Midbrain (tissue), 1 donor: ENCODE measurements around the gene PRSS56.
"Not testable (repeated sequence)": the region's sequence is repeated elsewhere in the genome, so short reads cannot be mapped to it uniquely, and the experiment has no call there.

Experiments used
- DNase-seq: peaks from one replicate; lab custom pipeline; 2025; lab: John Stamatoyannopoulos, UW

The PRSS56 gene

DNA sequence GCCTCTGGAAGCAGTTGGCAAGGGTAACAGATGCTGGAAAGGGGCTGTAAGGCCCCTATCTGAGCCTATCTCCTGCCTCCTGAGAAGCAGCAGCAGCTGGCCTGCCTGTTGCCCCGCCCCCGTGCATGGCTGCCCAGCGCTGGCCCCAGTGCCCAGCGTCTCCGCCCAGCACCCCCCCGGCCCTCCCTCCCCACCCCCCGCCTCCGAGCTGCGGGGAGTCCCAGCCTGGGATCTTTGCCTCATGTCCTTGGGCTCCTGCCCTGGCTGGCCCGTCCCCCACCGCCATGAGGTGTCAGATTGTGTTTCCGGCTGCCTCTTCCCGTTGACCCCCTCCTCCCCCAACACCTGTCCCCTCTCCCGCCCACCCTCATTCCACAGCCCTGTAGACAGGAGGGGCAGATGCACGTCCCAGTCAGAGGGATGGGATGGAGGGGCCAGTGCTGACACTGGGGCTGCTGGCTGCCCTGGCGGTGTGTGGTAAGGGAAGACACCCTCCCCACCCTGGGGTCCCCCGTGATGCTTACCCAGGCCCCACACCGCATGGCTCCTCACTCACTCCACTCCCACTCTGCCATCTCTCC is 5.7 kb downstream of the PRSS56 start, which contains the start of gene CHRND:
CHRND (plus strand) TSS at position 370 of the 581 bp plus-strand sequence; CDS start at position 426, 56 bp downstream.
- peak; percentile 67 for DNase-seq

DNA sequence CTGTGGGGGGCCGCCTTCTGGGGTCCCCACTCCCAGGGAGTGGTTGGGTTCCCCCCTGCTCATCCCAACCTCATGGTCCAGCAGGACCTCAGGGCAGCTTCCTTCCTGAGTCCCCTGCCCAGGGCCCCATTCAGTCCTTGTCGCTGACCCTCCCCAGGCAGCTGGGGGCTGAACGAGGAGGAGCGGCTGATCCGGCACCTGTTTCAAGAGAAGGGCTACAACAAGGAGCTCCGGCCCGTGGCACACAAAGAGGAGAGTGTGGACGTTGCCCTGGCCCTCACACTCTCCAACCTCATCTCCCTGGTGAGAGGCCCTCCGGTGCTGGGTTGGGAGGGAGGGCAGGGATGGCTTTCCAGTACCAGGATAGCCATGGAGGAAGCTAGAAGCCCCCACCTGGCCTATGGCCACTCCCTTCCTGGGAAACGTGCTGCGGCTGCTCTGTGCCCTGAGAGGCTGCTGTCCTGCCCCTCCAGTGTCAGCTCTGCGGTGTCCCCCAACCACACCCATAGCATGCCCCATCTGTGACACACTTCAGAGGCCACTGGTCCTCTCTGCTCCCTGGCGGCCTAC is 6.3 kb downstream of the PRSS56 start:
- DNase-seq = no peak

DNA sequence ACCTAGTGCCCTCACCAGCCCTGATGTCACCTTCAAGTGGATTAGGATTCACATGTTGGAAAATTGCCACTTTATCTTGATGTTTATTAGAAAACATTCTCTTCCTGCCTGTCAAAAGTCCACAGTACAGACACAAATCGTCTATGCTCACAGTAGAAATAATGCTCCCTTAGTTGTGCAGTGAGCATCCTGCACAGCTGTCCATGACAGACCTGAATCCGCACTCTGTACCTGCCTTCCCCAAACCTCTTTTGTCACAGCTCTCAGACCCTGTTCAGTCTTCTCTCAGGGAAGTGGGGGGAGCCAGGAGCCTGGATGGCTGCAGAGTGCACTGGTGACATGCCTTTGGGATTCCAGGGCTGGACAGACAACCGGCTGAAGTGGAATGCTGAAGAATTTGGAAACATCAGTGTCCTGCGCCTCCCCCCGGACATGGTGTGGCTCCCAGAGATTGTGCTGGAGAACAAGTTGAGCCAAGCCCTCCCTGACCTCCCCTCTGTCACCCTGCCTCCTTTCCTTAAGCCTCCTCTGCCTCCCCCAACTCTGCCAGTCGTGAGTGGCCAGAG is 7.8 kb downstream of the PRSS56 start:
- DNase-seq = no peak

DNA sequence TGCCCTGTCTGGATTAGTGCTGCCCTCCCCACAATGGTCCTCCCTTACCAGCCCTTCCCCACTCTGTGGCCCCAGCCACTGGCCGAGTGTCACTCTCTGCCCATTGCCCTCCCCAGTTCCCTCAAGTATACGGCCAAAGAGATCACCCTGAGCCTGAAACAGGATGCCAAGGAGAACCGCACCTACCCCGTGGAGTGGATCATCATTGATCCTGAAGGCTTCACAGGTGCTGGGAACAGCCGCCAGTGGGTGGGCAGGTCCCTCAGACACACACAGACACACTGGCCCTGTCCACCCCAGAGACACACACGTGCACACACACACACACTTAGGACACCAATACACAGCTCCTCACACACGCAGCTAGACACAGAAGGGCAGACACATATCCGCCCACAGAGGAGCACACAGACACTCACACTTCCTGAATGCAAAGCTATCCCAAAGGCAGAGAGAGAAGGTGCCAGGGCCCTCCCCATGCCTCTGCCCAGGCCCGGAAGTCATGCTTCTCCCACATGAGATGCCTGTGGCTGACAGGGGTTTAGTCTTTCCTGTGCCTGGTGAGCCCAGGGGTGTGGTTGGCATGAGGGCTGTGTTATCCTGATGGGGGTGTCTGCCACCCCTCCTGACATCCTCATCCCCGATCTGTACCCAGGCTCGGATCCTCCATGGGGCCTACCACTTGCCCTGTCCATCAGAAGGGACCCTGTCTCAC is 8.7 kb downstream of the PRSS56 start:
- no peak for DNase-seq

DNA sequence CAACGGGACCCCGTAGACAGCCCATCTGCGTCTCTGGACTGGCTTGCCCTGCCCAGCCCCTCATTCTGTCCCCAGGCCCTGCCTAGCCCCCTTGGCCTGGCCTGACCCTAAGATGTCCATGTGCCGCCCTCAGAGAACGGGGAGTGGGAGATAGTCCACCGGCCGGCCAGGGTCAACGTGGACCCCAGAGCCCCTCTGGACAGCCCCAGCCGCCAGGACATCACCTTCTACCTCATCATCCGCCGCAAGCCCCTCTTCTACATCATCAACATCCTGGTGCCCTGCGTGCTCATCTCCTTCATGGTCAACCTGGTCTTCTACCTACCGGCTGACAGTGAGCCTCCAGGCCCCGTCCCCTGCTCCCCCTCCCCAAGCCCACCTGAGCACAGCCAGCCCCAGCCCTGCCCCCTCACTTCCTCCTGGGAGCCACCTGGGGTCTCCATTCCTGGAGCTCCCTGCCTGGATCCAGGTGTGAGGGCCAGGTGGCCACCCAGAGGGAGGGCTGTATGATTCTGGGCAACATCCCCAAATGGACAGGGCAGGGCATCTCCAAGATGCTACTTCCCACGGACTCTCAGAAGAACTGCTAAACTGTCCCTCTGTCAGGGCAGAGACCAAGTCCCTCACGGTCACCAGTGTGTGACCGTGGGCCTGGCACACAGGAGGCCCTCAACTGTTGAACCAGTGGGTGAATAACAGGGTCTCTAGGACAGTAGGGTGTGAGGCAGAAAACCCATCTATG is 9.8 kb downstream of the PRSS56 start:
- no peak for DNase-seq

DNA sequence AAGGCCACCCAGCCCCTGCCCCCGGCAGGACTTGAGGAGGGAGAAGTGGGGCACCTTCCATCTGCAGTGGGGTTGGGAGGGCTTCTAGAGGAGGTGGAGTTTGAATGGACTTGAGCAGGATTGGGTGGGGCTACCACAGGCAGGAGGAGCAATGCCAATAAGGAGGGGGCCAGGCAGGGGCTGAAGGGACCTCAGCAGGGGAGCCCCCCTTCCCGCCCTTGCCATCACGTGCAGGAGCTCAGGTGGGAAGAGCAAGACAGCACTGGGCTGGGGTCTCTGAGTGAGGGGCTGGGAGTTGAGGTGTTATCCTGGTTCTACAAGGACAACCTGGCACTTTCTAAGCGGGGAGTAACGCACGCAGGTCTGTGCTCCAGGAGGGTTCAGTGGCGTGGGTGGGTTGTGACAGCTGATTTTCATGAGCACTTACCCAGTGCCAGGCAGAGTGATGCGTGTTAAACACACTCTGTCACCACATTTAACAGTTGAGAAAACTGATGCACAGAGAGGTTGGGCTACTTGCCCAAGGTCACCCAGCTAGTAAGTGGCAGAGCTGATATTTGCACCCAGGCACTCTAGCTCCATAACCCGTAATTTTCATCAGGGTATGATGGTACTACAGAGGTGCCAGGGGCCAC is 10.6 kb downstream of the PRSS56 start:
- DNase-seq = no peak

DNA sequence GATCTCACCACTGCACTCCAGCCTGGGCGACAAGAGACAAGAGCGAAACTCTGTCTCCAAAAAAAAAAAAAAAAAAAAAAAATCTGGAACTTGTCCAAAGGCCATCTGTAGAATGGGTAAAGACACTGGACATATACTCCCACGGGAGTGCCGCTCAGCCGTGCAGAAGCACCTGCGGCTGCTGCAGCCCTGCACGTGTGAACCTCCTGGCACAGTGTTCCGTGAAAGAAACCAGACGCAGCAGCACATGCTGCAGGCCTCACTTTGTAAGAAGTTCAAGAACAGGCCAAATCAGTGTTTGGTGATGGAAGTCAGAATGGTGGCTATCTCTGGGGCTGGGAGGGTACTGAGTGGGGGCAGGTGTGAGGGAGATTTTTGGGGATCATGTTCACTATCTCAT is 12.2 kb downstream of the PRSS56 start:
- no peak for DNase-seq

DNA sequence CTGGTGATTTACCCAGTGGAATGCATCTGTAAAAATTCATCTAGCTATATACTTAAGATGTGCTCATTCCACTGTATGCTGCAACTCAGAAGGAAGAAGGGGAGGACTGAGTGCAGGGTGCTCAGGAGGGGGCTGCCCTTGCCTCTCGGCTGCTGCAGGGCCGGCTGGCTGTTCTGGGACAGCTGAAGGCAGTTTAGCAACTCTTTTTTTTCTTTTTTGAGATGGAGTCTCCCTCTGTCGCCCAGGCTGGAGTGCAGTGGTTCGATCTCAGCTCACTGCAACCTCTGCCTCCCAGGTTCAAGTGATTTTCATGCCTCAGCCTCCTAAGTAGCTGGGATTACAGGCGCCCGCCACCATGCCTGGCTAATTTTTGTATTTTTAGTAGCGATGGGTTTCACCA is 12.6 kb downstream of the PRSS56 start:
- not testable (repeated sequence) for DNase-seq

DNA sequence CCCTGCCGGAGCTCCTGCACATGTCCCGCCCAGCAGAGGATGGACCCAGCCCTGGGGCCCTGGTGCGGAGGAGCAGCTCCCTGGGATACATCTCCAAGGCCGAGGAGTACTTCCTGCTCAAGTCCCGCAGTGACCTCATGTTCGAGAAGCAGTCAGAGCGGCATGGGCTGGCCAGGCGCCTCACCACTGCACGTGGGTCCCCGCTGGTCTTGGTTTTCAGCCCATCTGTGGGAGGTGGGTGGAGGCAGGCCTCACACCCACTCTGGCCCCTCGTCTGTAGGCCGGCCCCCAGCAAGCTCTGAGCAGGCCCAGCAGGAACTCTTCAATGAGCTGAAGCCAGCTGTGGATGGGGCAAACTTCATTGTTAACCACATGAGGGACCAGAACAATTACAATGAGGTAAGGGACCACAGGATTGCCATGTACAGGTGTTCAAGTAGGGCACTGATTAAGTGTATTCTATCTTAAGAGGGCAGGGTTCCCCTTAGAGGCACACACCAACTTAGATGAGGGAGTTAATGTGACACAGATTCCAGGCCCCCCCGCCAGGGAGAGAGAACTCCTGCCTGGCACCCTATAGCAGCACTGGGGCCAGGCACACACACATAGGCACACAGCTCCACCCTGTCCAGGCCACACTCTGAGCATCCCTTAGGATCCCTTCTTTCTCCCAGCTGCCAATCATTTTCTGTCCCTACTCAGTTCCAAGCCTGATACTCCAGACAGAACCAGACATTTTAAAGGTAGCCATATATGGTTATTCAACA is 13.9 kb downstream of the PRSS56 start:
- no peak for DNase-seq

DNA sequence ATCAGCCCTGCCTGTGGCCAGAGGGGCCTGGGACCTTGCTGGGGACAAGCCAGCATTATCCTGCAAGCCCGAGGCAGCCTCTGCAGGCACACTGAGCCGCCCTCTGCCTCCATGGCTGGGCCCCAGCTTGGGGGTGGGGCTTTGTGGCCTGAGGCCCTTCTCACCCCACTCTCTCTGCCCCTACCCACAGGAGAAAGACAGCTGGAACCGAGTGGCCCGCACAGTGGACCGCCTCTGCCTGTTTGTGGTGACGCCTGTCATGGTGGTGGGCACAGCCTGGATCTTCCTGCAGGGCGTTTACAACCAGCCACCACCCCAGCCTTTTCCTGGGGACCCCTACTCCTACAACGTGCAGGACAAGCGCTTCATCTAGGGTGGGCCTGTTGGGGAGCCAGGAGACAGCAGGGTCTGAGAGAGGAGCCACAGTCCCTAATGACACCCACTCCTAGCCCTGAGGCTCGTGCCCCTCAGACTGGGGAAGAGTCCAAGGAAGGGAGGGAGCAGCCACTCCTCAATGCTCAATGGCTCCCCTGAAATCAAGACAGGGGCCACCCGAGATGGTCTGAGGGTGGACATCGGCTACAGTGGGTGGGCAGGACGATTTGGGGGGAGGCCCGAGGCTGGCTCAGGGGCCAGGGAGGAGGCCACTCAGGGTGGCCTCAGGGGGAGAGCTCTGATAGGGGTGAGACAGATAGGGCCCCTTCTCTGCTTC is 14.9 kb downstream of the PRSS56 start:
- DNase-seq = no peak

DNA sequence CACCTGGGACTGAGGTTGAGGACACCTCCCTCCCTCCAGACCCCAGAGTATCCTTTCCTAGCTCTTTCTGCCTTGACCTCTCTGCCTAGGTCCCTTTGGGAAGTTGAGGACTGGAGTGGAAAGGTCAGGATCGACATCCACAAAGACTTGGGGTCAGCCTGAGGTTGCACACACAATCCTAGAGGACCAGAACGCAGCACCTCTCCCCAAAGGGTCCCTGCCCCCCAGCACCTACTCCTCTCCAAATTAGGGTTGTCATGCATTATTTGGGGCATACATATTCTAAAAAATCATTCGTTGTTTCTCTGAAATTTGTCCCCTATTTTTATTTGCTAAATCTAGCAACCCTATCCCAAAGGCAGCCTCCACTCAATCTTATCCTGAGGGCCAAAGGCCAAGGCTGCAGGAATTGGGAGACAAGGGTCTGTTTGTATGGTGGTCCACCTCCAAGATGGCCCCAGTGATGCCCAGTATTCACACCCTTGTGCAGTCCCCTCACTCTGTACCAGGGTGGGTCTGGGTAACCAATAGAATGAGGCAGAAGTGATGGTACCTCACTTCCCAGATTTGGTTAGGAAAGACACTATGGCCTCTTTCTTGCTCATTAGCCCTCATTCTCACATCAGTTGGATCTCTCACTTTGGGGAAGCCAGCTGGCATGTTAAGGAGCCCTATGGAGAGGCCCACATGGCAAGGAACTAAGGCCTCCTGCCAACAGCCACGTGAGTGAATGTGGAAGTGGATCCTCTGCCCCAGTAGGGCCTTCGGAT is 15.8 kb downstream of the PRSS56 start:
- no peak for DNase-seq

DNA sequence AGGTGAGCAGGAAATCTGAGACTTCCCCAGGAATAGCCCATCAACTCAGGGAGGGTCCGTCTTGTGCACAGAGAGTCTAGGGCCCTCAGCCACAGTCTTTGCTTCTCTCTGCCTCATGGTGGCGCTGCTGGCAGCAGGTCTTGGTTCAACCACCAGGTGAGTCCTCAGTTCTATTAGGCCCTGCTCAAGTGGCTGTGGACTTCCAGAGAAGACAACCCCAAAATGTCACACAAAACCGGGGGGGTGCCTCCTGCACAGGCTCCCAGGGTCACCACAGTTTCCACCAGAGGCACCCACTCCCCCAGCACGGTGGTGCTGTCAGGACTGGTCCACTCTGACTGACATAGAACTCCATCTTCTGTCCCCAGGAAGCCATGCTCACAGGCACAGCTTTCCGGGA is 16.9 kb downstream of the PRSS56 start:
- DNase-seq = no peak

DNA sequence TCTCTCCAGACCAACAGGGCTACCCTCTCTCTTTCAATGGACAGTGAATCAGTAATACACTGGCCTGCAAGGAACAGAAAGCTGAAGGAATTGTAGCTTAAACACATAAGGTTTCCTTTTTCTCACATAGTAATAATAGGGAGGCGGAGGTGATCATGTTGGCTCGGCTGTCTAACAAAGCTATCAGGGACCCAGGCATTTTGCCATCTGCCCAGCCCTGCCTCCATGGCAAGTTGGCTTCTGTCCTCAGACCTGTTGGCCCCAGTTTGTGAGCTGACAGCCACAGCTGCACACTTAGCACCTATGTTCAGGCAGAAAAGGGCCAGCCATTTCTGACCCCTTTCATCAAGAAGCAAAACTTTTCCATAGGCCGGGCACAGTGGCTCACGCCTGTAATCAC is 17.3 kb downstream of the PRSS56 start:
- no peak for DNase-seq

DNA sequence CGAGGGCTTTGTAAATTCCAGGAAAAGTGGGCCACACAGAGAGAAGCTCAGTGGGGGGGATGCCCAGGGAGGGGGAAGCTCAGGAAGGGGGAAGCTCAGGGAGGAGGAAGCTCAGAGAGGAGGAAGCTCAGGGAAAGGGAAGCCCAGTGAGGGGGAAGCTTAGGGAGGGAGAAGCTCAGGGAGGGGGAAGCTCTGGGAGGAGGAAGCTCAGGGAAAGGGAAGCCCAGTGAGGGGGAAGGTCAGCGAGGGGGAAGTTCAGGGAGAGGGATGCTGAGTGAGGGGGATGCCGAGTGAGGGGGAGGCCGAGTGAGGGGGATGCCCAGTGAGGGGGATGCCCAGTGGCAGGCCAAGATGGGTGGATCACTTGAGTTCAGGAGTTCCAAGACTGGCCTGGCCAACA is 18.5 kb downstream of the PRSS56 start:
- DNase-seq = no peak

DNA sequence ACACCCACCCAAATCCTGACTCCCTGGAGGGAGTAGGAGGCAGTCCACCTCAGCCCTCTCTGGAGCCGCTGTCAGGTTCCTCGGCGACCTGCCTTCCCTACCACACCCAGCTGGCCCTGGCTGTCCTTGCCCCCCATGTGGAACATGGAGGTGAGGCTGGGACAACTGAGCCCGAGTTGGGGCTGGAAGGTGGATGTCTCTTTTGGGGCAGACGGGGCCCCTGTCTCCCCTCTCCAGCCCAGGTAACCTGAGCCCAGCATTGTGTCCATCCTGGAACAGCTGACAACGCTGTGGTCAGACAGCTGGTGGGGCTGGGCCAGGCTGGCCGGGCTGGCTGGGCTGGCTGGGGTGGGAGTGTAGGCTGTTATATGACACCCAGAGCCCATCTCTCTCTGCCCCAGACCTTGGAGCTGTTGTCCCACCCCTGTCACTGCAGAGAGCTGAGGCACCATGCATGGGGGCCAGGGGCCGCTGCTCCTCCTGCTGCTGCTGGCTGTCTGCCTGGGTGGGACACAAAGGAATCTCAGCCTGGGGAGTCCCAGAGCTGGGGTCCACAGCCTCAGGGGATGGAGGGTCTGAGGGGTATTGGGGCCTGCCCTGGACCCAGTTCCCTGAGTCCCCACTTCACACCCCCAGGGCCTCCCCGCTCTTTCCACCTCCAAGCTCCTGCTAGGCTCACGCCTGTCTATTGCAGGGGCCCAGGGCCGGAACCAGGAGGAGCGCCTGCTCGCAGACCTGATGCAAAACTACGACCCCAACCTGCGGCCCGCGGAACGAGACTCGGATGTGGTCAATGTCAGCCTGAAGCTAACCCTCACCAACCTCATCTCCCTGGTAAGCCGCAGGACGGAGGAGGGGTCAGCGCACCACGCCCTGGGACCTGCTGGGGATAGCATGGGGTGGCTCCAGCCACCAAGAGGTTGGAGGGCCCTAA is 19.4 kb downstream of the PRSS56 start, which contains the start of gene CHRNG:
CHRNG (plus strand) TSS at position 395 of the 934 bp plus-strand sequence; CDS start at position 451, 56 bp downstream.
- DNase-seq = no peak

DNA sequence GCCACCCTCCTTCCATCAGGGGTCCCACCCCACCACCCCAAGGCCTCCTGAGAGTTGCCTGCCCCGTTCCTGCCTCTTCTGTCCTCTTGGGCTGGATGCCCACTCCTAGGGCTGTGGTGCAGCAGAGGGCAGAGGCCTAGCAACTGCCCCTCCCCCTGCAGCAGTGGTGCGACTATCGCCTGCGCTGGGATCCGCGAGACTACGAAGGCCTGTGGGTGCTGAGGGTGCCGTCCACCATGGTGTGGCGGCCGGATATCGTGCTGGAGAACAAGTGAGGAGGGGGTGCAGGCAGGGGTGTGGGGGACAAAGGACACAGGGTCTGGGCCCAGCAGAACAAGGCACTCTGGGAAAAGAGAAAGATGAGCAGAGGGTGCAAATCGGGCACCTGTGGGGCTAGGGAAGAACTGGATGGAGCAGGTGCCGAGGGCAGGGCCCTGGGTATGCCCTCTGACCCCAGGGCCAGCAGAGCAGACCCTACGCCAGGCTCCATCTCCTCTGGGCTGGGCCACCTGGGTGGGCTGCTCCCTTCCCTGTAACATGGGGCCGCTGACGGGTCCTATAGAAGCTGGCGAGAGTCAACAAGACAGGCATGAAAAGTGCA is 20.4 kb downstream of the PRSS56 start:
- DNase-seq = no peak

DNA sequence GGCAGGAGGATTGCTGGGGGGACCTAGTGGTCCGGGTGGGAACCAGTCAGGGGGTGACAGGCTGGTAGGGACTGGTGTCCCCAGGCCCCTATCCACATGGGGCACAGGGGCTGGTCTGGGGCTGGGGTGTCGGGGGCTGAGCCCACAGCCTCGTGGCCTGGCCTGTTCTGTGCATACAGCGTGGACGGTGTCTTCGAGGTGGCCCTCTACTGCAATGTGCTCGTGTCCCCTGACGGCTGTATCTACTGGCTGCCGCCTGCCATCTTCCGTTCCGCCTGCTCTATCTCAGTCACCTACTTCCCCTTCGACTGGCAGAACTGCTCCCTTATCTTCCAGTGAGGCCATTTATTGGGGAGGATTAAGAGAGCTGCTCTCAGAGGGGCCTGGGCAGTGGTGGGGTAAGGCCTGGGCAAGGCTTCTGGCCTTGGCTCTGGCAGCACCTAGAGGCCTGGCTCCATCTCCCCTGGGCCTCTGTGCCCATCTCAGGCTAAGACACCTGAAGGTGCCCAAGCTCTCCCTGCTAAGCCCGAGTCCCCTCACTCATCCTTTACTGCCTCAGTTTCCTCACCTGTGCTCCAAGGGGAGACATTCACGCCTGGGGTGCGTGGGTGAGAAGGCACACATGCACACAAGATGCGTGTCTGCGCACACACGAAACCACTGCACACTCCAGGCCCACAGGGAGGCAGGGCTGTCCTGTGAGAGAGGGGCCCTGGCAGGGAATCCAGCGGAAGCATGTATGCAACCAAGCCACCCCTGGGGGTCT is 21.2 kb downstream of the PRSS56 start:
- no peak for DNase-seq
